ENCODE data around the gene SPEG.

The SPEG gene

DNA sequence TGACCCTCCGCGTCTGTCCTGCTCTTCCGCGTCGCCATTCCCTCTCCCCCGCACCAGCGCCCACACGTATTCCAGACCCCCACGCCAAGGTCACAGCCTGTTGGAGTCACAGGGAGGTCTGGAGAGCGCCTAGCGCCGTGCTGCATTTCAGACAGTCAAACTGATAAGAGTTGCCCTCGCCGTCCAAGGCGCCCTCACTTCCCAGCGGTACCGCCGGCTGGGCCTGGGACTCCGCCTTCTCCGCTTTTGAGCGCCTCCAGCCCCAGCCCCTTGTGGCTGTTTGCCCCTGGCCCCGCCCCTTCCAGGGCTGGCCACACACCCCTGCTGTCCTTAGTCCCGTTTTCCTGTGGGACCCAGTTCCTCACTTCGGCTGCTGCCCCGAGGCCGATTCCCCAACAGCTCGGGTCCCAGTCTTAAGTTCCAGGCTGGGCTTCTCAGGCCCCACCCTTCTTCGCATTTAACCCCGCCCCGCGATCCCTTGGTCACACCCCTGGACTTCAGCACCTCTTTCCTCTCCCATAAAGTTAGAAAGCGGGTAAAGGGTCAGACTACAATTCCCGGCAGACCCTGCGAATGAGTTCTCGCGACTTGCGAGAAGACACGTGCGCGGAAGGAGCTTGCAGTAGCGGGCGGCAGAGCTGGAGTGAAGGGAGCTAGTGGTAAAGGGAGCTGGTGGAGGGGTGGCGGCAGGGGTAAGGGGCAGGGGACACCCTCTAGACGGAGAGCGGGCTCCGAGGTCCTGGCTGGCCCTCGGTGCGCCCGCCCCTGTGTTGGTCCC is 63.8 kb downstream of the SPEG start, which contains the start of gene GMPPA:
GMPPA (plus strand) TSS at position 612 of the 778 bp plus-strand sequence. CDS start 1,085 bp downstream, outside the sequence.
- TF ChIP-seq, protein P1, sequence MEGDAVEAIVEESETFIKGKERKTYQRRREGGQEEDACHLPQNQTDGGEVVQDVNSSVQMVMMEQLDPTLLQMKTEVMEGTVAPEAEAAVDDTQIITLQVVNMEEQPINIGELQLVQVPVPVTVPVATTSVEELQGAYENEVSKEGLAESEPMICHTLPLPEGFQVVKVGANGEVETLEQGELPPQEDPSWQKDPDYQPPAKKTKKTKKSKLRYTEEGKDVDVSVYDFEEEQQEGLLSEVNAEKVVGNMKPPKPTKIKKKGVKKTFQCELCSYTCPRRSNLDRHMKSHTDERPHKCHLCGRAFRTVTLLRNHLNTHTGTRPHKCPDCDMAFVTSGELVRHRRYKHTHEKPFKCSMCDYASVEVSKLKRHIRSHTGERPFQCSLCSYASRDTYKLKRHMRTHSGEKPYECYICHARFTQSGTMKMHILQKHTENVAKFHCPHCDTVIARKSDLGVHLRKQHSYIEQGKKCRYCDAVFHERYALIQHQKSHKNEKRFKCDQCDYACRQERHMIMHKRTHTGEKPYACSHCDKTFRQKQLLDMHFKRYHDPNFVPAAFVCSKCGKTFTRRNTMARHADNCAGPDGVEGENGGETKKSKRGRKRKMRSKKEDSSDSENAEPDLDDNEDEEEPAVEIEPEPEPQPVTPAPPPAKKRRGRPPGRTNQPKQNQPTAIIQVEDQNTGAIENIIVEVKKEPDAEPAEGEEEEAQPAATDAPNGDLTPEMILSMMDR (IDR thresholded peaks at IDR 0.05) = no peak

DNA sequence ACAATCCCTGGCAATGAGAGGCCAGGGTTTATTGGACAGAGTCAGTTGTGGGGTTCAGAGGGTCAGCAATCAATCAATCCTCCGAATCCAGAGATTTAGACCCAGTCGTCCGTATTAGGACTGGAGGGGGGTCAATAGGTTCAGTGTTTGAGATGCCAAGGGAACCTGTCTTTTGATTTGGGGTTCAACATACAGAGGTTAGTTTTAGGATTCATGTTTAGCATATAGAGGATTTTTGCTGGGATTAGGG is 64.3 kb downstream of the SPEG start:
- TF ChIP-seq, protein P1 (IDR thresholded peaks at IDR 0.05) = no peak

DNA sequence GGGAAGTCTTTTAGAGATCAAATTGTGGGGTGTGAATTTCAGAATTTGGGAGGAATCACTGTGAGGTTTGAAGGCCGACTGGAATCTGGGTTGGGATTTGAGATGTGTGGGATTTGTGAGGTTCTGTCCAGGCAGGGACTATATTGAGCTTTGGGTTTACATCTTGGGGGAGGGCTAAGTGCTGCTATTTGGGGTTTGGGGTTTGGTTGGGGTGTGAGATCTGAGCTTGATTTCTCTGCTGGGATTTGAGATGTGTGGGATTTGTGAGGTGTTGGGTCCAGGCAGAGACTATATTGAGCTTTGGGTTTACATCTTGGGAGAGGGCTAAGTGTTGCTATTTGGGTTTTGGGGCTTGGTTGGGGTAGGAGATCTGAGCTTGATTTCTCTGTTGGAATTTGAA is 64.9 kb downstream of the SPEG start:
- TF ChIP-seq, protein P1 (IDR thresholded peaks at IDR 0.05) = no peak

DNA sequence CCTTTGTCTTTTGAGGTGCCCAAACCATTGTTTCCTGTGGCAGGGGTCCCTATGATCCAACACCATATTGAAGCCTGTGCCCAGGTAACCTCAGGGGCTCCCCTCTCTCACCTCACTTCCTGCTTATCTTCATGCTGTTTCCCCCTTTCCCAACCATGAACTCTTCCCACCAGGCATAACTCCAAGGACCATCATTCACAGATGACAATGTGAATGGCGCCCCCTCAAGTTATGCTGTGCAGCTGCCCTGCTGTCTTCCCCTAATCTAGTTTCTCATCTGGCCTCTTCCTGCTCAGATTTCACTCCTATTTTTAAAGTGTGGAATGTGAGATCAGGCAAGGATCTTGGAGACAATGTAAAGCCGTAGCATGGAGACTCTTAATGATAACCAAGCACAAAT is 65.5 kb downstream of the SPEG start:
- TF ChIP-seq, protein P1 (IDR thresholded peaks at IDR 0.05) = no peak

DNA sequence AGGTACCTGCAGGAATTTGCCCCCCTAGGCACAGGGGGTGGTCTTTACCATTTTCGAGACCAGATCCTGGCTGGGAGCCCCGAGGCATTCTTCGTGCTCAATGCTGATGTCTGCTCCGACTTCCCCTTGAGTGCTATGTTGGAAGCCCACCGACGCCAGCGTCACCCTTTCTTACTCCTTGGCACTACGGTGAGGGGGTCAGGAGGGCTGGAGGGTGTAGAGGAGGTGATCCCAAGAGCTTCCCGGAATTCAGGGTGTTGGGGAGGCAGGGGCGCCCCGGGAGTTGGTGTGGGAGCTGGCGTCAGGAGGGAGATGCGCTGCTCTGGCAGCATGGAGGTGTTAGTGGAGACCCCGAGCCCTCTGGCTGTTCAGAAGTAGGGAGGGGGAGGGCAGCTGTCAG is 67.2 kb downstream of the SPEG start:
- TF ChIP-seq, protein P1 (IDR thresholded peaks at IDR 0.05) = no peak

DNA sequence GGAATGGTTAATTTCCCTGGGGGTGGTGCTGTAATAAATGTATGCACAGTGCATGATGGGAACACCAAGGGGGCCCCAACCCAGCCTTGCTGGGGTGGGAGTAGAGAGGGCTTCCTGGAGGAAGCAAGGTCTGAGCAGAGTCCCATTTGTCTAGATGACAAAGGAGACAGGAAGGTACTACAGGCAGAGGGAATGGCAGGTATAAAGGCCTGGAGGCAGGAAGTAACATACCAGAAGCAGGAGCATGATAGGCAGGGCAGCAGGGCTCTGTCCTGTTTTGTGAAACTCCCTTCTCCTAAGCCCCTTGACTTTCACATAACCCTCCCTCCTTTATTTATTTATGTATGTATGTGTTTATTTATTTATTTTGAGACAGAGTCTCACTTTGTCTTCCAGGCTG is 68.0 kb downstream of the SPEG start:
- TF ChIP-seq, protein P1 (IDR thresholded peaks at IDR 0.05) = no peak

DNA sequence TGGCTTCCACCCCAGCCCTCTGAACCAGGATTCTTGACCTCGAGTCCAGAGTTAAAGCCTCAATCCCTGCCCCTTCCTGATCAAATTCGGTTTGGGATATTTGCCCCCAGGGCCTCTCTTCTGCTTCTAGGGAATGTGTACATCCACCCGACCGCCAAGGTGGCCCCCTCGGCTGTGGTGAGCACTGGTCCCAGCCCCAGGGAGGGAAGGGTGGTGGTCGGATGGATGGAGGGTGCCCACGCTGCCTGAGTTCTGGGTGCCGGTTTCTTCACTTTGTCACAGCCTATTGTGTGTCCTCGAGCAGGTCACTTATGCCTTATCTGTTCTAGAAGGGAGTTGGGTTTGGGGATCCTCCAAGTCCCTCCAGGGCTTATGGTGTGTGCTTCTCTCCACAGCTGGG is 70.9 kb downstream of the SPEG start:
- TF ChIP-seq, protein P1 (IDR thresholded peaks at IDR 0.05) = no peak
